CD4-positive, CD25-positive, alpha-beta regulatory T cell (primary cell): ENCODE measurements around the gene CALHM6. TPM values are rescaled to one million over a fixed set of nuclear protein-coding genes. Genes with fewer than 3 reads are reported as not detected.
"Not testable (repeated sequence)": the region's sequence is repeated elsewhere in the genome, so short reads cannot be mapped to it uniquely, and the experiment has no call there.

Experiments used
- ATAC-seq, 2 donors: fragments of 150-1000 bp; cut with Tn5 transposase; one replicate each; pipeline ENCODE4 v1.10.0; 2021; ENCODE audit warnings: low read depth in 2 of 2, moderate number of reproducible peaks in 2 of 2, moderate library complexity in 1 of 2
- DNase-seq, 3 donors: peaks; one replicate each; pipeline versions ENCODE4 v3.0.0 to v3.0.0-alpha.2; 2012 to 2022; ENCODE audit warnings: mixed read lengths in 1 of 3
- H3K27ac ChIP-seq: one replicate; pipeline ENCODE4 v1.7.0; 2013; ENCODE audit warnings: mild to moderate bottlenecking, low read length; ENCODE audit not compliant: insufficient read depth, poor library complexity, severe bottlenecking
- H3K27me3 ChIP-seq: one replicate; pipeline ENCODE4 v1.7.0; 2013; ENCODE audit warnings: low read length; ENCODE audit not compliant: control insufficient read depth, insufficient read depth
- H3K36me3 ChIP-seq: one replicate; pipeline ENCODE4 v1.7.0; 2013; ENCODE audit warnings: mild to moderate bottlenecking, low read length, moderate library complexity; ENCODE audit not compliant: control insufficient read depth, insufficient read depth
- H3K4me1 ChIP-seq: 2 replicates; pipeline ENCODE4 v1.7.0; 2013; ENCODE audit warnings: mild to moderate bottlenecking, low read length; ENCODE audit not compliant: insufficient read depth, control insufficient read depth, poor library complexity, severe bottlenecking
- H3K4me3 ChIP-seq: one replicate; pipeline ENCODE4 v1.7.0; 2013; ENCODE audit warnings: low read depth, mild to moderate bottlenecking, low read length, moderate library complexity
- H3K9me3 ChIP-seq, 2 experiments: 1 replicate in 1 of 2; 2 replicates in 1 of 2; pipeline ENCODE4 v1.7.0; 2013; ENCODE audit warnings: low read length in 2 of 2, mild to moderate bottlenecking in 1 of 2, moderate library complexity in 1 of 2; ENCODE audit not compliant: control insufficient read depth in 2 of 2
- H3K27ac Mint-ChIP-seq, 3 donors: one replicate each; pipeline ENCODE4 v1.8.0; 2020 to 2022; ENCODE audit warnings: mild to moderate bottlenecking in 3 of 3, mixed read lengths in 3 of 3, moderate library complexity in 2 of 3
- H3K27me3 Mint-ChIP-seq: one replicate; pipeline ENCODE4 v1.8.0; 2022; ENCODE audit warnings: mild to moderate bottlenecking, mixed read lengths
- H3K36me3 Mint-ChIP-seq: one replicate; pipeline ENCODE4 v1.8.0; 2020; ENCODE audit warnings: mixed read lengths
- H3K4me1 Mint-ChIP-seq, 4 donors: one replicate each; pipeline ENCODE4 v1.8.0; 2020 to 2022; ENCODE audit warnings: mixed read lengths in 4 of 4, mild to moderate bottlenecking in 1 of 4
- H3K4me3 Mint-ChIP-seq, 4 donors: one replicate each; pipeline ENCODE4 v1.8.0; 2020 to 2022; ENCODE audit warnings: mild to moderate bottlenecking in 4 of 4, mixed read lengths in 4 of 4, moderate library complexity in 3 of 4
- H3K9me3 Mint-ChIP-seq, 7 donors: one replicate each; pipeline ENCODE4 v1.8.0; 2020 to 2022; ENCODE audit warnings: mixed read lengths in 7 of 7, mild to moderate bottlenecking in 3 of 7, moderate library complexity in 2 of 7
- polyA plus RNA-seq, 4 donors: library from polyadenylated mRNA; unstranded; fragments of 300-500 nt; fragmentation: Illumina TruSeq; gene quantifications; one replicate each; pipeline ENCODE4 v1.2.3, GENCODE V29; 2021
- total RNA-seq: library from RNA; stranded (reverse); gene quantifications from one replicate; pipeline ENCODE4 v1.2.3, GENCODE V29; 2022

CALHM6 gene
- total and polyA plus RNA-seq, 5 donors from 2014 or later: 2.1 to 9.4 (median 3.4) TPM

DNA sequence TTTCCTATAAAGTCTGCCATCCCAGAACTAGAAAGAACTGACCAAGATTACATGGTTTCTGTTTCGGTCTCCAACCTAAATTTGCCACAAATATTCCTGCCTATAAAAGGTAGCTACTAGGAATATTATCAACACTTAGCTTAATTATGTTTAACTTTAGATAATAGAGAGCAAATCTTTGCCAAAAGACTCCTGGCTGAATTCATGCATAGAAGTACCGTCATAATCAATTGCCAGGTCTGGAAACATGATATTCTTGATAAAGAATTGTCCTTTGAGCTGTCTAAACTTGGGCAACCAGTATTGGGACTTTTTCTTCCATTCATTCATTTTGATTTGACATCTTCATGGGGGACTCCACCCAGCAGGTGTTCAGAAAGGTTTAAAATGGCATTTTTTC, 22.4 kb downstream of the CALHM6 start:
- Histone ChIP-seq H3K4me3 (no peak overlapping the region), H3K9me3 (no peaks in the 10 kb centered on the region), H3K27me3 (peaks cover 13% of the 10 kb centered on the region), H3K4me1 (no peaks in the 10 kb centered on the region), H3K27ac (no peak overlapping the region), H3K36me3 (no peaks in the 10 kb centered on the region)
- no peak for DNase-seq
- Mint-ChIP-seq H3K4me3 (no peak overlapping the region), H3K36me3 (no peaks in the 10 kb centered on the region), H3K27me3 (peaks cover 27% of the 10 kb centered on the region), H3K4me1 (no peaks in the 10 kb centered on the region), H3K27ac (no peak overlapping the region), H3K9me3 (peaks cover 0 to 4% (median 2%) of the 10 kb centered on the region in 7 donors)
- ATAC-seq: no peak

DNA sequence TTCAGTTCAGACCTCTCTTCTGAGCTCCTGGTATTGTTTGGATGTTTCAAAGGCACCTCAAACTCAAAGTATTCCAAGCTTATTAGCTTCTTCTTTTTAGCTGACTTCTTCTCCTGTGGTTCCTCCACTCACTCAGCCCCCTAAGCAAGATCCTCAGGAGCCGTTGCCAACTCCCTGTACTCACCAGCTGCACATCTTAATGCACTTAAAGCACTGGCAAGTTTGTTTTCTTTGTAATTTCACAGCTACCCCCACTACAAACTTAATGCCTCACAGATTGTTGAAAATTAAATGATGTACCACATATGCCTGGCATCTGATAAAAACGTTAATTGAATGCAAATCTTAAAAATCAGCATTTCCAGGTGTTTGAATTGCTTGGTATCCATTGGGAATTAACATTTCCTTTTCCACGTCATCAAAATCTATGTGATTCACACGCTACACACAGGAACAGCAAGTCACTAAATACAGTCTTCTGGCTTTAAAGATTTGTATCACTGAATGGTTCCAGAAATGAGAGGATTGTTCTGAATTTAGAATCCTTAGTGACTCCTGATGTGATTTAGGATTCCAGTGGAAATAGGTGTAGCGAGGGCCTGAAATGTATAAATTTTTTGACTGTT, 24.5 kb downstream of the CALHM6 start:
- Histone ChIP-seq H3K27ac (no peak overlapping the region), H3K9me3 (no peaks in the 10 kb centered on the region), H3K4me1 (no peaks in the 10 kb centered on the region), H3K27me3 (peaks cover 13% of the 10 kb centered on the region), H3K36me3 (no peaks in the 10 kb centered on the region), H3K4me3 (no peak overlapping the region)
- peaks cover 27% of the 10 kb centered on the region for H3K27me3 Mint-ChIP-seq
- peaks cover 0 to 4% (median 2%) of the 10 kb centered on the region in 7 donors for H3K9me3 Mint-ChIP-seq
- no peak overlapping the region for H3K27ac Mint-ChIP-seq
- H3K4me3 Mint-ChIP-seq: no peak overlapping the region
- DNase-seq: no peak
- no peaks in the 10 kb centered on the region for H3K36me3 Mint-ChIP-seq
- H3K4me1 Mint-ChIP-seq: no peaks in the 10 kb centered on the region
- ATAC-seq: no peak

DNA sequence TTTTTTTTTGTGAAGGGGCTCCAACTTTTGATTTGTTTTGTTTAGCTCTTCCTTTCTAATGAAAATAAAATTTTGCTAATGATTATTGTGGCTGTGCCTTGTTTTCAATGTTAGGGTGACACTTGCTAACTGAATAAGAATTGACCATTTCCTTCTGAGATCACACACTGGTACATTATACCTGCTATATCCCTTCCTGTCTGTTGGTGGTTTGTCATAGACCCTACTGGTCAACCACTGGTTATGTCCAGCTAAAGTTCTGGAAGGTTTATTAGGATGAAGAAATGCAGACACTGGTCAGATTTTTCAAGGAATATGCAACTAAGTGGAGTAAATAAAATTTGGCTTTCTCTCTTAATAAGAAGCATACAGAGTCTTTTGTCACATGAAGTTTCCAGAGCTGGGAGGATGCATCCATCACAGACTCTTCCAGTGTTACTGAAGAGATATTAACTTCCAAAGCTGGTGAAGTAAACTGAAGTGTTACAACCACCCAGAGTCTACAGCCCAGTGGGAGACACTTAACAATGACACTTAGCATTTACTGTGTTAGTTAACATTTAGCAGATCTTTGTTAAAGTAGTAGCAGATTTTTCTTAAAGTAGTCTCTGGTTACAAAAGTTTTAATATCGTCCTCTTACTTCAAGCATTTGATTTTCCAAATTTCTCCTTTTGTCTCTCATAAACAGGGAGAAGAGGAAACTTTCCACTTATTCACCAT, 30.6 kb downstream of the CALHM6 start:
- no peaks in the 10 kb centered on the region for H3K9me3 ChIP-seq
- H3K4me1 ChIP-seq: no peaks in the 10 kb centered on the region
- H3K27me3 ChIP-seq: no peaks in the 10 kb centered on the region
- H3K36me3 Mint-ChIP-seq: no peaks in the 10 kb centered on the region
- no peak overlapping the region for H3K4me3 Mint-ChIP-seq
- no peak overlapping the region for H3K27ac Mint-ChIP-seq
- no peak overlapping the region for H3K4me3 ChIP-seq
- ATAC-seq (no peak), DNase-seq (no peak)
- H3K4me1 Mint-ChIP-seq: no peaks in the 10 kb centered on the region
- H3K27ac ChIP-seq: no peak overlapping the region
- H3K36me3 ChIP-seq: no peaks in the 10 kb centered on the region
- H3K27me3 Mint-ChIP-seq: peaks cover 18% of the 10 kb centered on the region
- peaks cover 0 to 9% (median 4%) of the 10 kb centered on the region in 7 donors for H3K9me3 Mint-ChIP-seq

DNA sequence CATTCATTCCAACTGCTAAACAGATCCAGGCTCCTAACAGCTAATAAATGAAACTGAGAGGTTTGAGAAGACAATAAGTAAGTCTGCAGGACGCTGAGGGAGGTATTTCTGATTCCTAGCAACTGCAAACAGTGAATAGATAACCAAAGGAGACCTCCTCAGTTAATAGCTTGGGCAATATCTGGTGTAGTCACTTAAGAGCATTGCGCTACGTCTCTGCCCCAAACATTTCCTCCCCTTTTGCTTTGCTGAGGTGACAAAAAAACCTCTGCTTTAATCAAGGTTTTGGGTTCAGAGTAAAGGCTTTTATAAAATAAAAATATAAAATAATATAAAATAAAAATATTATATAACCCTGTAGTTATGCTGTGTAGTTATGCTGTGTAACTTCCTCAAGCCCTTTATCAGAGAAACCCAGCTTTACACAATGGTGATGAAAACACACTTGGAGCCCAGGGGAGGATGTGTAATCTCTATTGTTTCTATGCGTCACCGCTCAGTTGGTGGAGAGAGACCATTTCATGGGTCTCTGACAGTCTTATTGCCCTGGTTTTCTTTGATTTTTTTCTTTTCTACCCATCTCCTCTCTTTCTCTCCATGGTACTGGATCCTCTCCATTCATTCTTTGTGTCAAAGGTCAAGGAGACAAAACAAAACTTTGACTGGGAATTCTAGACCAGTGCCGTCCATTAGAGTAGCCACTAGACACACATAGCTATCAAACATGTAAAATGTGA, 31.3 kb downstream of the CALHM6 start:
- ATAC-seq (no peak), DNase-seq (no peak)
- Mint-ChIP-seq H3K4me1 (no peaks in the 10 kb centered on the region), H3K36me3 (no peaks in the 10 kb centered on the region), H3K27ac (no peak overlapping the region), H3K4me3 (no peak overlapping the region), H3K27me3 (peaks cover 18% of the 10 kb centered on the region), H3K9me3 (peaks cover 0 to 9% (median 2%) of the 10 kb centered on the region in 7 donors)
- Histone ChIP-seq H3K4me1 (no peaks in the 10 kb centered on the region), H3K27ac (no peak overlapping the region), H3K9me3 (no peaks in the 10 kb centered on the region), H3K4me3 (no peak overlapping the region), H3K27me3 (no peaks in the 10 kb centered on the region), H3K36me3 (no peaks in the 10 kb centered on the region)

DNA sequence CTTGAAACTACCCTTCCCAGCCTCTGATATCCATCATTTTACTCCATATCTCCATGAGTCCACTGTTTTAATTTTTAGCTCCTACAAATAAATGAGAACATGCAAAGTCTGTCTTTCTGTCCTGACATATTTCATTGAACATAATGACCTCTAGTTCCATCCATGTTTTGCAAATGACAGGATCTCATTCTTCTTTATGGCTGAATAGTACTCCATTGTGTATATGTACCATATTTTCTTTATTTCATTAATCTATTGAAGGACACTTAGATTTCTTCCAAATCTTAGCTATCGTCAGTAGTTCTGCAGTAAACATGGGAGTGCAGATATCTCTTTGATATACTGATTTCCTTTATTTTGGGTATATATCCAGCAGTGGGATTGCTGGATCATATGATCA, 34.0 kb downstream of the CALHM6 start:
- H3K36me3 ChIP-seq, ATAC-seq, H3K9me3 Mint-ChIP-seq, H3K4me3 ChIP-seq, H3K4me3 Mint-ChIP-seq, DNase-seq, H3K27ac ChIP-seq, H3K4me1 Mint-ChIP-seq, H3K4me1 ChIP-seq, H3K27me3 ChIP-seq, H3K36me3 Mint-ChIP-seq, H3K27ac Mint-ChIP-seq, H3K9me3 ChIP-seq: not testable (repeated sequence)
- H3K27me3 Mint-ChIP-seq: peaks cover 22% of the 10 kb centered on the region

DNA sequence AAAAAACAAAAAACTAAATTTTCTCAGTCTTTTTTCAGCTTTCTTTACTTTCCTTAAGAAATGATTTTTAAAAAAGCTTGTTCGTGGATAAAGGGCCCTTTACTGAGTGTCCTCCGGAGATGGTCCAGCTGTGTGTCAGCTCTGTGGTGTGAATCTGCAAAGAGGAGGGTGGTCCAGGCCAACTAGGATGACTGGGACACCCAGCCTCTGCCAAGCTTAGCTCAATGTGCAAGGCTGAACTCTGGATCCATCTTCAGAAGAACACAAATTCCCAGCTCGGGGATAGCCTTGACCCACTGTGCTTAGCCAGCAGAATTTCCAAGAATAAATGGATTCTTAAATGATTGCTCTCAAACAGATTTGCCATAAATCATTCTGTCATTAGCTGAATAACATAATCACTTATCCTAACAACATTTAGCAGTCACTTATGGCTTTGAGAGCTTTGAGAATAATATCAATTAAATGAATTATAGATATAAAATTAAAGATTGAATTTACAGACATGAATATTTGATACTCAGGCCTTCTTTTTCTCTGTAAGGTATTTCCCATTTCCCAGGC, 36.0 kb downstream of the CALHM6 start:
- Mint-ChIP-seq H3K27me3 (peaks cover 34% of the 10 kb centered on the region), H3K9me3 (peaks cover 0 to 11% (median 6%) of the 10 kb centered on the region in 7 donors), H3K36me3 (no peaks in the 10 kb centered on the region), H3K4me3 (no peak overlapping the region), H3K4me1 (no peaks in the 10 kb centered on the region), H3K27ac (no peak overlapping the region)
- Histone ChIP-seq H3K4me3 (no peak overlapping the region), H3K9me3 (no peaks in the 10 kb centered on the region), H3K27me3 (no peaks in the 10 kb centered on the region), H3K27ac (no peak overlapping the region), H3K36me3 (no peaks in the 10 kb centered on the region), H3K4me1 (no peaks in the 10 kb centered on the region)
- no peak for DNase-seq
- ATAC-seq: no peak

DNA sequence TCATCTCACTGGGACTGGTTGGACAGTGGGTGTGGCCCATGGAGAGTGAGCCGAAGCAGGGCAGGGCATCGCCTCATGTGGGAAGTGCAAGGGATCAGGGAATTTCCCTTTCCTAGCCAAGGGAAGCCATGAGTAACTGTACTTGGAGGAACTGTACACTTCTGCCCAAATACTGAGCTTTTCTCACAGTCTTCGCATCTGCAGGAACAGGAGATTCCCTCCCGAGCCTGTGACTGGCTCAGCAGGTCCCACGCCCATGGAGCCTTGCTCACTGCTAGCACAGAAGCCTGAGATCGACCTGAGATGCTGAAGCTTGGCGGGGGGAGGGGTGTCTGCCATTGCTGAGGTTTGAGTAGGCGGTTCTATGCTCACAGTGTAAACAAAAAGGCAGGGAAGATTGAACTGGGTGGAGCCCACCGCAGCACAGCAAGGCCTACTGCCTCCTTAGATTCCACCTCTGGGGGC, 39.8 kb downstream of the CALHM6 start:
- Mint-ChIP-seq H3K9me3 (peaks cover 0 to 11% (median 4%) of the 10 kb centered on the region in 7 donors), H3K27me3 (peaks cover 35% of the 10 kb centered on the region), H3K27ac (no peak overlapping the region), H3K4me1 (no peaks in the 10 kb centered on the region), H3K36me3 (no peaks in the 10 kb centered on the region), H3K4me3 (no peak overlapping the region)
- H3K4me3 ChIP-seq: no peak overlapping the region
- DNase-seq (peak in 1 of 3 donors; percentile 14), ATAC-seq (no peak)
- H3K27ac ChIP-seq: no peak overlapping the region
- no peaks in the 10 kb centered on the region for H3K27me3 ChIP-seq
- H3K4me1 ChIP-seq: no peaks in the 10 kb centered on the region
- H3K36me3 ChIP-seq: no peaks in the 10 kb centered on the region
- no peaks in the 10 kb centered on the region for H3K9me3 ChIP-seq
